ENCODE data around the gene RXRA. TPM values are rescaled to one million over a fixed set of nuclear protein-coding genes. Genes with fewer than 3 reads are reported as not detected.

Gene RXRA
- total RNA-seq, 1 donor from 2014 or later, result 33.4 TPM

DNA sequence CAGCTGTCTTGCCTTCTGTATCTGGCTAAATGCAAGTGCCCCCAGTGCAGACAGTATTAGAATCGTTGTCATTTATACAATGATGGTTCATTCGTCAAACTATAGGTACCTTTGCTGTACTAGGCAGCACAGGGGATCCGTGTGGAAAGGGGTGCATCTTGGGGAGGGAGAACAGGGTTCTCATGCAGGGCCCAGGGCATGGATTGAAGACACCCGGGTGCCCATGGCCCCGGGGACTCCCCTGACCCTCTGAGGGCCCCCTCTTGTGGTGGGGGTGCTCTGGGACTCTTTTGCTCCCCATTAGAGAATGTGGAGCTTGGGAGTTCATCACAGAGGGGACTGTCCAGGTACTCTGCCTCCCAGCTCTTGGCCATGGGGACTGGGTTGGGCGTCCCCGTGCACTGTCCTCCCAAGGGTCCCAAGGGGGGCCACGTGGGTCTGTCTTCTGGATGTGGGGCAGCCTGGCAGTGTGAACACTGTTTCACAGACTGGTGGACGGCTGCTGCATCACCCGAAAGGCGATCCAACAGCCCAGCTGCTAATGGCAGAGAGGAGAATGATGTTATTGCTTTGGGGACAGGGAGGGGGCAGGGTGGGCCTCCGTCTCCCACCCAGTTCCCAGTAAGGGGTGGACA is 36.9 kb upstream of the RXRA start:
- H3K27ac Mint-ChIP-seq (ENCODE audit: unreplicated experiment), result no peak overlapping the region

GRCh38 chr9:134290603-134291451 is 35.4 kb upstream of the RXRA start:
- DNase-seq (ENCODE audit: low read depth), result no peak
- Histone ChIP-seq H3K9ac (ENCODE audit: low read length) (no peak overlapping the region), H3K9me3 (ENCODE audit: insufficient read depth, low read depth, low read length) (no peaks in the 10 kb centered on the region), H3K79me2 (ENCODE audit: insufficient read depth, low read length) (no peaks in the 10 kb centered on the region), H3K4me1 (ENCODE audit: insufficient read depth, low read length) (peaks cover 6% of the 10 kb centered on the region), H3K36me3 (ENCODE audit: insufficient read depth, low read length) (no peaks in the 10 kb centered on the region), H2AFZ (ENCODE audit: low read depth, low read length) (no peak overlapping the region), H3K4me3 (ENCODE audit: insufficient read depth, low read depth, low read length) (no peak overlapping the region), H3K27ac (ENCODE audit: low read depth, low read length) (no peak overlapping the region), H3K4me2 (ENCODE audit: low read length) (no peak overlapping the region), H4K20me1 (ENCODE audit: insufficient read depth, low read length) (no peaks in the 10 kb centered on the region), H3K27me3 (ENCODE audit: insufficient read depth, low read length) (peaks cover 4% of the 10 kb centered on the region)
- Mint-ChIP-seq H3K27ac (ENCODE audit: unreplicated experiment) (no peak overlapping the region), H3K27me3 (ENCODE audit: low read depth, unreplicated experiment) (peaks cover 31% of the 10 kb centered on the region), H3K4me3 (ENCODE audit: unreplicated experiment) (no peak overlapping the region), H3K9me3 (ENCODE audit: unreplicated experiment) (no peaks in the 10 kb centered on the region), H3K36me3 (ENCODE audit: low read depth, unreplicated experiment) (no peaks in the 10 kb centered on the region), H3K4me1 (ENCODE audit: low read depth, unreplicated experiment) (no peaks in the 10 kb centered on the region)
- TF ChIP-seq, protein P1, sequence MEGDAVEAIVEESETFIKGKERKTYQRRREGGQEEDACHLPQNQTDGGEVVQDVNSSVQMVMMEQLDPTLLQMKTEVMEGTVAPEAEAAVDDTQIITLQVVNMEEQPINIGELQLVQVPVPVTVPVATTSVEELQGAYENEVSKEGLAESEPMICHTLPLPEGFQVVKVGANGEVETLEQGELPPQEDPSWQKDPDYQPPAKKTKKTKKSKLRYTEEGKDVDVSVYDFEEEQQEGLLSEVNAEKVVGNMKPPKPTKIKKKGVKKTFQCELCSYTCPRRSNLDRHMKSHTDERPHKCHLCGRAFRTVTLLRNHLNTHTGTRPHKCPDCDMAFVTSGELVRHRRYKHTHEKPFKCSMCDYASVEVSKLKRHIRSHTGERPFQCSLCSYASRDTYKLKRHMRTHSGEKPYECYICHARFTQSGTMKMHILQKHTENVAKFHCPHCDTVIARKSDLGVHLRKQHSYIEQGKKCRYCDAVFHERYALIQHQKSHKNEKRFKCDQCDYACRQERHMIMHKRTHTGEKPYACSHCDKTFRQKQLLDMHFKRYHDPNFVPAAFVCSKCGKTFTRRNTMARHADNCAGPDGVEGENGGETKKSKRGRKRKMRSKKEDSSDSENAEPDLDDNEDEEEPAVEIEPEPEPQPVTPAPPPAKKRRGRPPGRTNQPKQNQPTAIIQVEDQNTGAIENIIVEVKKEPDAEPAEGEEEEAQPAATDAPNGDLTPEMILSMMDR (IDR thresholded peaks at IDR 0.05; ENCODE audit: insufficient read depth, low read depth, low read length), result no peak
- TF ChIP-seq EZH2 (IDR thresholded peaks at IDR 0.05; ENCODE audit: insufficient read depth, low read length), result no peak
- FAIRE-seq, result no peak

More for the DNA sequence above, 36.9 kb upstream of the RXRA start:
- Histone ChIP-seq H3K9me3 (ENCODE audit: insufficient read depth, low read depth, low read length) (no peaks in the 10 kb centered on the region), H3K4me1 (ENCODE audit: insufficient read depth, low read length) (peaks cover 6% of the 10 kb centered on the region), H3K36me3 (ENCODE audit: insufficient read depth, low read length) (no peaks in the 10 kb centered on the region), H3K9ac (ENCODE audit: low read length) (no peak overlapping the region), H2AFZ (ENCODE audit: low read depth, low read length) (no peak overlapping the region), H3K4me2 (ENCODE audit: low read length) (no peak overlapping the region), H3K27ac (ENCODE audit: low read depth, low read length) (no peak overlapping the region), H4K20me1 (ENCODE audit: insufficient read depth, low read length) (no peaks in the 10 kb centered on the region), H3K4me3 (ENCODE audit: insufficient read depth, low read depth, low read length) (no peak overlapping the region), H3K27me3 (ENCODE audit: insufficient read depth, low read length) (peaks cover 4% of the 10 kb centered on the region), H3K79me2 (ENCODE audit: insufficient read depth, low read length) (no peaks in the 10 kb centered on the region)
- Mint-ChIP-seq H3K27me3 (ENCODE audit: low read depth, unreplicated experiment) (peaks cover 20% of the 10 kb centered on the region), H3K4me3 (ENCODE audit: unreplicated experiment) (no peak overlapping the region), H3K9me3 (ENCODE audit: unreplicated experiment) (no peaks in the 10 kb centered on the region), H3K36me3 (ENCODE audit: low read depth, unreplicated experiment) (no peaks in the 10 kb centered on the region), H3K4me1 (ENCODE audit: low read depth, unreplicated experiment) (no peaks in the 10 kb centered on the region)
- DNase-seq (ENCODE audit: low read depth), result no peak
- FAIRE-seq, result no peak
- TF ChIP-seq EZH2 (IDR thresholded peaks at IDR 0.05; ENCODE audit: insufficient read depth, low read length), result no peak
- TF ChIP-seq, protein P1 (IDR thresholded peaks at IDR 0.05; ENCODE audit: insufficient read depth, low read depth, low read length), result no peak

Data from astrocyte (in vitro differentiated cells and primary cell).